T-helper 2 cell (primary cell): ENCODE measurements around the gene CD4.

Experiments used
- DNase-seq, 5 experiments: peaks; one replicate each; pipeline versions ENCODE4 v3.0.0 to v3.0.0-alpha.2; 2012 to 2022

The CD4 gene

DNA sequence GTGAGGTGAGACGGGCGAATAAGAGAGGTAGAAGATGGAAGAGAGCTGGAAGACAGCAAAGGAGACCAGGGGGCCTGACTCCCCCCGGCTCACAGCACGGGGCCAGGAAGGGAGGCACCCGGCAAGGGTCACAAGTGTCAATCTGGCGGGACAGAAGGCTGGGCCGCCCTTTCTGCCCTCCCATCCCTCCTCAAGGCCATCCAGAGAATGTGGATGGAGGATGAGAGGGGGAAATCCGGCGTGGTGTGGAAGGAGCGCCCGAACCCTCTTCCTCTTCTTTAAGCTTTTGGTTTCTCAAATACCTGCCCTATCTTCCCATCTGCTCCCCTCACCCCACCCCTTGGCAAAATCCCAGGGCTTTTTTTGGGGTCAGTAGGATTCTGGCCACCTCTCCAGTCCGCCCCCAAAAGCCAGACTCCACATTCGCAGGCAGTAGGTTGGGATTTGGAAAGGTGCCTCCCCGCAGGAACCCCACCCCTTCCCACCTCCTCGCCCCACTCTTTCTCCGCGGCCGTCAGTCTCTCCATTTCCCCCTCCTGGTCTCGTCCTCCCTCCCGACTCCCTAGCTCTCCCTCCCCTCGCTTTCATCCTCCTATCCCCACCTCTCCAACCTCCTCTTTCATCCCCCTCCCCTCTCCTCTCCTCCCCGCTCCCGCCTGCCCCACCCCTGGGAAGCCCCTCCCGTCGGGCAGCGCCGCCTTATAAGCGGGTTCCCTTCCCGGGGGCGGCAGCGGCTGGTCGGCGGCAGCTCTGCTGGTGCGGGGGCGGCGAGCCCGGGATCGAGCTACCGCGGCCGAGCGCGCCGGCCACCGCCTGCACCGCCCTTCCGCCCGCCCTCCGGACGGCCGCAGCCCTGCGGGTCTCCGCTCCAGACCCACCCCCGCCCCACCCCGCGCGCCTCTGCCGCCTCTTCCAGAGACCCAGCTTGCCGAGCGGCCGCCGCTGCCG, 23.4 kb upstream of the CD4 start, which contains the start of gene PTMS:
Gene PTMS (plus strand): TSS at position 730 of the 948 bp plus-strand sequence. CDS start 343 bp downstream, outside the sequence.
- DNase-seq = peak in 1 of 5 experiments; percentile 30

DNA sequence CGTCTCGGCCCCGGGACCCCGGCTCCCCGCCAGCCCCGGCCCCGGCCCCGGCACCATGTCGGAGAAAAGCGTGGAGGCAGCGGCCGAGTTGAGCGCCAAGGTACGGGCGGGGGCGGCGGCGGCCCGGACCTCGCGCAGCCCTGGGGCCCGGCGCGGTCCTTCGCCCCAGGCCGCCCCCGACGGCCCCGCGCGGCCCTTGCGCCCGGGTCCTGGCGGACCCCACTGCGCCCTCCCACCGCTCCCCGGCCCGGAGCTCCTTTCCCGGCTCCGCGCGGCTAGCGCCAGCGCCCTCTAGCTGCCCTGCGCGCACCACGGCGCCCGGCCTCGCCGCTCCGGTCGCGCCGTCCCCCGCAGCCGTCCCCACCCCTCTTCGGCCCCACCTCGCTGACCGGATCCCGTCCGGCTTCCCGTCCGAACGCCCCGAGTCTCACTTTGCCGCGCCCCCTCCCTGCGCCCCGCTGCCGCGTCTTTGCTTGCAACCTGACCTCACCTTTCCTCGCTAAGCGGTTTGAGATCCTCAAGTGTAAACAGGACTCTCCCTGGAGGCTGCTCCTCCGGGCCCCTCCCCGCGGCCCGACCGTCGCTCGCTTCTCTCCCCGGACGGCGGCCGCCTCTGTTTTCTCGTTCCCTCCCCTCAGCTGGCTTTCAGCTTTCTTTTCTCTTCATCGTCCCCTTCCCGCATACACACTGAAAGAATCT, 22.5 kb upstream of the CD4 start:
- DNase-seq = peak in 3 of 5 experiments; percentile 39 to 58 (median 40)

DNA sequence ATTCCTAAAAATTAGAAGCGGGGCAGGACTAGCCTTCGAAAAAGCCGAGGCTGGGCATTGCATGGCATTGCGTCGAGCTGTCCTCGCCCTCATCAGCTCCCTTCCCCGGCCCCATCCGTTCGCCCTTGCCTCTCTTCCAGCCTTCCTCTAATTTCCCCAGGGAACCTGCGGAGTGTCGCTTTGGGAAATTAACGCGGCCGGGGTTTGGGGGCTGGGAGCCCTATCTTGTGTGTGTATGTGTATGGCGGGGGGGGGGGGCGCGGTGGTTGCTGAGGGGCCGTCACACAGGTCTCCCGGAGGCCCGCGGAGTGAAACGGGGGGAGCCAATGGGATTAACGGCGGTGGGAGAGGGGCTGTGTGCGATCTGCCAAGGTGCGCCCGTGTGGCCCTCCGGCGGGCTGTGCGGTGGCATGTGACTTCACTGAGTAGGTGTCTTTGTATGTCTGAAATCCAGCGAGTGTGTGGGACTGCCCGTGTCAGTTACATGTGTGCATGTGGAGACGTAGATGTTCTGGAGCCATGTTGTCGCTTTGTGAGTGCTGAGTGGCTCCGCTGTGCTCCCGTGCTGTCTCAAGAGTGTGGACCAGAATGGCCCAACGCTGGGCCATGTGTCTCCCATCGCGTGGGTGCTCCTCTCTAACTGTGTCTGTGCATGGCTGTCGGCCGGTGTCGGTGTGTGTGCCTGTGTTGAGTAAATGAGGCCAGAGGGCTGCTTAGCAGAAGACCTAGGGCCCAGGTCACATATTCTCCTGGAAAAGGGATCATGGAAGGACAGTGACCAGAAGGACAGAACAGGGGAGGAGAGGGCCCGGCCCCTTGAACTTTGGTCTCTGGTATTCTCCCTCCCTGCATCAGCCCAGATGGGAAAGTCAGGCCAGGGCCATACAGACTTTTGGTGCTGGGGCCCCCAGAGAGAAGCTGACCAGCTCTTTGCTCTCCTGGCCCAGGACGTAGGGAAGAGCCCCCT, 21.7 kb upstream of the CD4 start:
- no peak for DNase-seq

DNA sequence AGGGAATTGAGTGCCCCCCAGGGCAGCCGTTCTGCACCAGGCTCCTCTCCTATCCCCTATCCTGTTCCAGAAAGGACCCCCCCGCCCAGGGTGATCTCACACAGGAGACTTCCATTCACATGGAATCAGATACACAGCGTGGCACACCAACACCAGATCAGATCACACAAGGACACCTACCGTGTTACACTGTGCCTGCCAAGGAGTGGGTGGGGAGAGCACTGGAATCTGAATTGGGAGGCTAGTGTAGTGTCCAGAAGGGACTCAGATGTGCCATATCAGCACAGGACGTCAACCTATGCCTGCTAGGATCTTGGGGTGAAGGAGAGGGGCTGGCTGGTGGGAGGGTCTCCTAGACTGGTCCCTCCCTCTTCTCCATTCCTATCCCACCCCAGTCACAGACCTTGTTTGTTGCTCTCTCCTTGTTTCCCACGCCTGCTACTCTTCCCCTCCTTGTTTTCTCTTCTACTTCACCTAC, 20.9 kb upstream of the CD4 start:
- no peak for DNase-seq

DNA sequence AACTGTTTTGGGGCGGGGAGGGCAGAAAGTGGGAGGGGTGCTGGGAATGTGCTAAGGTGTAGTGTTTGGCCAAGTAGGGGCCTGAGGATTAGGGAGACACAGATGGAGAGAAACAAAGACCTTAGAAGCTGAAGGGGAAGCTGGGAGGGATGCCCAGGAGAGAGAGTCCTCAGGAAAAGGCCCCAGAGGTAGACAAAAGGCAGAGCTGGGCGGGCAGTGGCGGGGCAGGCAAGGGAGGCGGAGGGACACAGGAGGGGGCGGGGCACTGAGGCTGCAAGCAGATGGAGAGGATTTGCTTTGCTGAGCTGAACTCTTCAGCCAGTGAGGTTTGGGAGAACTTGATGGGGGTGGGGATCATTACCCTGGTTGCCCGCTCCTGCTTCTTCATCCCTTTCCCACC, 20.3 kb upstream of the CD4 start:
- DNase-seq = no peak

DNA sequence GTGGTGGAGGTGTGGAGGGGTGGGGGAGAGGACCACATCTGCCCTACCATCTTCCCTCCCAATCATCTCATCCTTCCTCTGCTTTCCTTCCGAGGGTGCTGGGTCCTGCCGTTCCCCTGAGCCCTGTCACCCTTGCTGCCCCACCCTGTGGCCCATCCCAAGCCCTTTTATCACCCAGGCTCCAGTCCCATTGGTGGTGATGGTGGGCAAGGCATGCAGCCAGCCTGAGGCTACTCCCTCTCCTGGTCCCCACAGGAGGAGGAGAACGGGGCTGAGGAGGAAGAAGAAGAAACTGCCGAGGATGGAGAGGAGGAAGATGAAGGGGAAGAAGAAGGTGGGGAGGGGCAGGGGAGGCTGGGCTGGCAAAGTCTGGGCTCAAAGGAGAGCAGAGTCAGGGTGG, 19.7 kb upstream of the CD4 start:
- DNase-seq = no peak

DNA sequence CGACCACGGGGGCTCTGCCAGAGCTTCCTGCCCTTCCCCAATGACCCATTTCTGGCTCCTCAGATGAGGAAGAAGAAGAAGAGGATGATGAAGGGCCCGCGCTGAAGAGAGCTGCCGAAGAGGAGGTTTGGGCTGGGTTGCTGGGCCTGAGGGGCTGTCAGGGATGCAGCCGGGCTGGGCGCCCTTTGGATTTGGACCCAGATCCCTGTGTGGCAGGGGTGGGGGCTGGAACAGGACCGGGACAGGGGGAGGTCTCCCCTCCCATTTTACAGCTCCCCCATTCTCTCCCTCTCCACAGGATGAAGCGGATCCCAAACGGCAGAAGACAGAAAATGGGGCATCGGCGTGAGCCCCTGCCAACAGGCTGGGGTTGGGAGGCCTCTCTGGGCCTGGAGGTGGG, 19.2 kb upstream of the CD4 start:
- no peak for DNase-seq

DNA sequence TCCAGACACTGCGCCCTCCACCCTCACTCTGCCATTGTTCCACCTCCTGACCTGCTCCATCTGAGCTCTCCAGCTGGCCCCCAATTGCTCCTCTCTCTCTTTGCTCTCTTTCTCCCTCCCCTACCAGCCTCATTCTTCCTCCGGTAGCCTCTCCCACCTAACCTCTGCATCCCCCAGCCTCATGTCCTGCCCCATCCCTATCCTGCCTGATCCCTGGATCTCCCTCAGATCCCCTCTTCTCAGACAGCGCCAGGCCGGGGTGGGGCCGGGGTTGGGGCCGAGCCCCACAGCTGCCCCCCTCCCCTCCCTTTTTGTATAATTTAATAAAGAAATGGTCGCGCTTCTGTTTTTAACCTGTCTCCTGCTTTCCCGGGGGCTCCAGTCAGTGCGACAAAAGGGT, 18.7 kb upstream of the CD4 start:
- DNase-seq = no peak

DNA sequence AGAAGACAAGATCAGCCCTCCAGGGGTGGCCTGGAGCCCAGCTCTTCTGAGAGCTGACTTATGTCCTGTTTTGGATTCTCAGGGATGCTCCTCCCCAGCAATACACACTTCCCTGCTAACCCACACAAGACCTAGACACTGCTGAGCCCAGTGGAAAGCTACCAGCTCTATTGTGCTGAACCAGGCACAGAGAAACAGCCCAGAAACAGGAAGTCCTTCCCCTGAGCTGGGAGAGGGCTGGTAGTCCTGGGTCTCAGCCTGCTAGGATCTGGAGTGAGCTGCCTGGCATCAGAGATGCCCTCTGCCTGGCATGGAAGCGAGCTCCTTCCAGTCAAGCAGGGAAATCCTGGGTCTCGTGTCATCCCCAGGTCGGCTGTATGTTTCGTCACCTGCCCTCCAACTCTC, 18.2 kb upstream of the CD4 start:
- DNase-seq = no peak

DNA sequence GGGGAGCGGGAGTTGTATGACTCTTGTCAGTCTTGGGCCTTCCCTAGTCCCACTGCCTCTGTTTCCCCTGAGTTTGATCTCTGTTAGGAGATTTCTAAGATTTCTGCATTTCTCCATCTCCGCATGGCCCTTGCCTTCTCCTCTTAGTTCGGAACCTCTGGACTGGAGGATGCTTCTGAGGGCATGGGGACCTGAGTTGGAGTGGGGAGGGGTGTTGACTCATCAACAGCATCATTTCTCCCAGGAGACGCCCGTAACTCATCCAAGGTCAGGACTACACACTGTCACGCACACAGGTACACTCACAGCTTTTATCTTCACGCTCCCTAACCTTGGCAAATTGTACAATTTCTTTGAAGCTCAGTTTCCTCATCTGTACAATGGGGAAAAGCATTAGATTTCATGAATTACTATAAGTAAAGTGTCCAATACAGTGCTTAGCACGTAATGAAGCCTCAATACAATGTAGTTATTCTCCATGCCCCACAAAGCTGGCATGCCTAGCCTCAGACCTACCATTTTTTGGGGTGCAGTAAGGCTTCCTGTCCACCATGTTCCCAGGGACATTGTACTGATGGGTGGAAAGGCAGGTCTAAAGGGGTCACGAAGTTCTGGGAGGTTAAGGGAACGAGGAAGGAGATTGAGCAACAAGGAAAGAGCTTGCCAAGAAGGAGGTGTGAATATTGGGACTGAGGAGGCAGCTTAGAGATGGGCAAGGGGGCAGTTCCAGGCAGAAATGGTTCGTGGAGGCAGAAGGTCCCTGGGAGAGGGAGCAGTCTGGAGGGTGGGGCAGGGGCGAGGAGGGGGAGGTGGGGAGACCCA, 17.6 kb upstream of the CD4 start:
- no peak for DNase-seq

DNA sequence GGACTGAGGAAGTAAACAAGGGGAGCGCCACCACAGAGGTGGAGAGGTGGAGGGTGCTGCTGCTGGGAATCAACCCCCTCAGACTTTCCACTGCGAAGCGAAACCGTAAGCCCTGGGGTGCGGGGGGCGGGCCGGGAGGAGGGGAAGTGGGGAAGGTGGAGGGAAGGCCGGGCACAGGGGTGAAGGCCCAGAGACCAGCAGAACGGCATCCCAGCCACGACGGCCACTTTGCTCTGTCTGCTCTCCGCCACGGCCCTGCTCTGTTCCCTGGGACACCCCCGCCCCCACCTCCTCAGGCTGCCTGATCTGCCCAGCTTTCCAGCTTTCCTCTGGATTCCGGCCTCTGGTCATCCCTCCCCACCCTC, 17.0 kb upstream of the CD4 start, which contains the start of gene LAG3:
Gene LAG3 (plus strand): TSS at position 190 of the 365 bp plus-strand sequence. CDS start 333 bp downstream, outside the sequence.
- no peak for DNase-seq

DNA sequence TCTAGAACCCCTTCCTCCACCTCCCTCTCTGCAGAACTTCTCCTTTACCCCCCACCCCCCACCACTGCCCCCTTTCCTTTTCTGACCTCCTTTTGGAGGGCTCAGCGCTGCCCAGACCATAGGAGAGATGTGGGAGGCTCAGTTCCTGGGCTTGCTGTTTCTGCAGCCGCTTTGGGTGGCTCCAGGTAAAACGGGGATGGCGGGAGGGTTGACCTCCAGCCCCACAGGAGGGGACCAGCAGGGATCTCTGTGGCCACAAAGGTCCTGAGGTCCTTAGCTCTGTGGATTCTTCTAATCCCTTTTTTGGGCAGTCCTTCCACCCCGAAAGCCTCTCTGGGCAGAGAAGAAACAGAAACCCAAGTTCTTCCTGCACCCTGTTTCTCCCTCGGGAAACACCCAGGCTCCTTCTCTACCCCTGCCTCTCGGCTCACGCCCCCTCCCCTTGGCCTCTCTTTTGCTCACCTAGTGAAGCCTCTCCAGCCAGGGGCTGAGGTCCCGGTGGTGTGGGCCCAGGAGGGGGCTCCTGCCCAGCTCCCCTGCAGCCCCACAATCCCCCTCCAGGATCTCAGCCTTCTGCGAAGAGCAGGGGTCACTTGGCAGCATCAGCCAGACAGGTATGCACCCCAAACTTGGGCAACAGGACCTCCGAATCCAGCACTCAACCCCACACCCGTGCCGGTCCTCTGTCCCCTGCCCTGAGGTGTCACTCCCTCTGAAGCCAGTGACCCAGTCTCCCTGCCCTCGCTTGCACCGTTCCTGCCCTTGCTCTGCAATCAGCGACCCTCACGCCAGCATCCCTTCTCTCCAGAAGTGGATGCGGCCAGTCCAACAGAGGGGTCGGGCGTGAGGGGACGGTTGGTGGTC, 16.4 kb upstream of the CD4 start:
- DNase-seq = no peak

DNA sequence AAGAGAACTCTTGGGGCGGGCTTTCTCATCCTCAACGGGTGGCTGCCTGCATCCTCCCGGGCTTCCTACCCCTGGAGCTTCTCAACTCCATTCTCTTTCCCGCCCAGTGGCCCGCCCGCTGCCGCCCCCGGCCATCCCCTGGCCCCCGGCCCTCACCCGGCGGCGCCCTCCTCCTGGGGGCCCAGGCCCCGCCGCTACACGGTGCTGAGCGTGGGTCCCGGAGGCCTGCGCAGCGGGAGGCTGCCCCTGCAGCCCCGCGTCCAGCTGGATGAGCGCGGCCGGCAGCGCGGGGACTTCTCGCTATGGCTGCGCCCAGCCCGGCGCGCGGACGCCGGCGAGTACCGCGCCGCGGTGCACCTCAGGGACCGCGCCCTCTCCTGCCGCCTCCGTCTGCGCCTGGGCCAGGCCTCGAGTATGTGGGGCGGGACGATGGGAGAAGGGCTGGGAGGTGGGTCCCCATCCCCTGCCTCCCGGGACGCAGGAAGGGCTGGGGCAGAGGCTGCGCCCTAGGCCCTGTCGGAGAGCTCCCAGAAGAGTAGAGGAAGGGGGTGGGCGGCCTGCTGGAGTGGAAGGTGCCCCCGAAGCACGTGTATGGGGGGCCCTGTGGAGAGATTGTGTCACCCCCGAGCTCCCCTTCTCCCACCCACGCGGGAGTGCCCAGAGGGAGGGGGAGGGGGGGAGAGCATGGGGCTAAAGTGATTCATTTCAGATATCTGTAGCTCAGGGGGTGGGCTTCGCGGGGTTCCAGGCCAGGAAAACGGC, 15.6 kb upstream of the CD4 start:
- DNase-seq = no peak

DNA sequence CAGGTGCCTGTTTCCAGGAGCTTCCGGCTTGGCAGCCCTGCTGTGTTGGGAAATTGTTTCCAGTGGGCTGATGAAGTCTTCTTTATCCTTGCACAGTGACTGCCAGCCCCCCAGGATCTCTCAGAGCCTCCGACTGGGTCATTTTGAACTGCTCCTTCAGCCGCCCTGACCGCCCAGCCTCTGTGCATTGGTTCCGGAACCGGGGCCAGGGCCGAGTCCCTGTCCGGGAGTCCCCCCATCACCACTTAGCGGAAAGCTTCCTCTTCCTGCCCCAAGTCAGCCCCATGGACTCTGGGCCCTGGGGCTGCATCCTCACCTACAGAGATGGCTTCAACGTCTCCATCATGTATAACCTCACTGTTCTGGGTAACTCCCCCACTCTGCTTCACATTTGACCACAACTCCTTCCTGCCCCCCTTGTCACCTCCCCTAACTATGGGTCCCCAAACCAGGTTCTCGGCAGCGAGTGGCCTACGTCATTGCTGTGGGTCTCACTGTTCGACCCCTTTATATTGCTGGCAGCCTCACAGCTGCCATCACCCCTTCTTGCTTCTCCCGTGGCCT, 14.7 kb upstream of the CD4 start:
- peak in 1 of 5 experiments; percentile 83 for DNase-seq

DNA sequence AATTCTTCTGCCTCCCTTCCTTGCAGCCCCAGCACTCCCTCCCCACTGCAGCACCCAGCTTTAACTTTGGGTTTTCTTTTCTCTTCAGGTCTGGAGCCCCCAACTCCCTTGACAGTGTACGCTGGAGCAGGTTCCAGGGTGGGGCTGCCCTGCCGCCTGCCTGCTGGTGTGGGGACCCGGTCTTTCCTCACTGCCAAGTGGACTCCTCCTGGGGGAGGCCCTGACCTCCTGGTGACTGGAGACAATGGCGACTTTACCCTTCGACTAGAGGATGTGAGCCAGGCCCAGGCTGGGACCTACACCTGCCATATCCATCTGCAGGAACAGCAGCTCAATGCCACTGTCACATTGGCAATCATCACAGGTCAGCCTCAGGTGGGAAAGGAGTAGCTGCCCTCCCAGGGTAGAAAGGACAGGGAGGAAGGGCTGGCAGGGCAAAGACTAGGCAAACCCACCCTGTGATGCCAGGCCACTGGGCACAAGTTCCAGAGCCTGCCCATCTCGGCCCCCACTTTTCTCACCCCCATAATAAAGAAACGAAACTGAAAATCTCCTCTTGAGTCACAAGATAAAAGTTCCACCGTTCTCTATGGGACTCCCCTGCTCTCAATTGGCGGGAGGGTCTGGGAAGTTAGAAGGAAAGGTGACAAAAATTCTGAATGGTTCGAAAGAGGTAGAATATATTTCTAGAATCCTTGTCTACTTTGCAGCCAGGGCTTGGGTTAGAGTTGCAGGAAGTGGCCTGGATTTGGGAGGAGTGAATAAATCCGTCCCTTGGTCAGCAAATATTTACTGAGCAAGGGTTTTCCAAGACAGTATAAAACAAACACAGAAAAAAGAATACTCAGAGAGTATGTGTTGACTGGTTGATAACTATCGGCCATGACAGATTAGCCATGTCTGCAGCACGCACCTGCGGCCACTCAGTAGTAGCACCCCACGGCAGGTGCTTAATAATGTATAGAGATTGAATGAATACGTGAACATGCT, 13.8 kb upstream of the CD4 start:
- DNase-seq = no peak

DNA sequence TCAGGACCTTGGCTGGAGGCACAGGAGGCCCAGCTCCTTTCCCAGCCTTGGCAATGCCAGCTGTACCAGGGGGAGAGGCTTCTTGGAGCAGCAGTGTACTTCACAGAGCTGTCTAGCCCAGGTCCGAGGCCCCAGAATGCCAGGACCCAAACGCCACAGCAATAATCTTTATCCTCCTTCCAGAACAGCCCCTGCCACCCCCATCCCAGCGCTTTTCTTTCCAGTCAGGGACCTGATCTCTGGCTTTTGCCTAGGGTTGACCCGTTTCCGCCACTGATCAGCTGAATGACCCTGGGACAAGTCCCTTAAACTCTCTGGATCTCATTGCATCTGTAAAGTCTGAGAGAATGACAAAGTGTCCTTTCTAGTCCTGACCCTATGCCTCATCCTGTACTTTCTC, 11.9 kb upstream of the CD4 start:
- DNase-seq = no peak

DNA sequence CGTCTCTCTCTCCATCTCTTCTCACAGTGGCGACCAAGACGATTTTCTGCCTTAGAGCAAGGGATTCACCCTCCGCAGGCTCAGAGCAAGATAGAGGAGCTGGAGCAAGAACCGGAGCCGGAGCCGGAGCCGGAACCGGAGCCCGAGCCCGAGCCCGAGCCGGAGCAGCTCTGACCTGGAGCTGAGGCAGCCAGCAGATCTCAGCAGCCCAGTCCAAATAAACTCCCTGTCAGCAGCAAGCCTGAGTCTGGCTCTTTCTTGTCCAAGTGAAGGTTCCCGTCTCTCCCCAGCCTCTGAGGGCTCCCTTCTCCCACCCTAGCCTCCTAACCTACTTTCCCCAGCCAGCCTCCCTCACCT, 11.1 kb upstream of the CD4 start:
- no peak for DNase-seq
